Gastrocnemius medialis (tissue), 4 donors: ENCODE measurements around the gene SRF.

Source experiments
- CTCF ChIP-seq, 5 experiments: fragments of 450-650 bp in 3 of 5; fragments of 200-600 bp in 2 of 5; sonication (generic) in 2 of 5; IDR thresholded peaks in 4 of 5; conservative IDR thresholded peaks in 1 of 5; 1 replicate in 4 of 5; 2 replicates in 1 of 5; pipeline ENCODE4 v1.5.1; 2016 to 2019; ENCODE audit warnings: antibody characterized with exemption in 5 of 5, mild to moderate bottlenecking in 3 of 5, moderate library complexity in 3 of 5
- POLR2A ChIP-seq, 2 donors: fragments of 450-650 bp; IDR thresholded peaks; one replicate each; pipeline ENCODE4 v1.6.1; 2017; ENCODE audit warnings: antibody characterized with exemption in 2 of 2, mild to moderate bottlenecking in 2 of 2, moderate library complexity in 2 of 2

- TF ChIP-seq CTCF (IDR thresholded peaks at IDR 0.05 in 4 of 5, conservative IDR thresholded peaks at IDR 0.05 in 1 of 5): no peak
- no peak for TF ChIP-seq POLR2A (IDR thresholded peaks at IDR 0.05)
These were observed 636 bp downstream of the SRF start for GRCh38 chr6:43171707-43172103.
